ENCODE results near the gene ZNF511. TPM values are rescaled to one million over a fixed set of nuclear protein-coding genes. Genes with fewer than 3 reads are reported as not detected.

Gene ZNF511
- total RNA-seq, 2 experiments from 2014 or later, result 58.1 to 73.2 TPM

DNA sequence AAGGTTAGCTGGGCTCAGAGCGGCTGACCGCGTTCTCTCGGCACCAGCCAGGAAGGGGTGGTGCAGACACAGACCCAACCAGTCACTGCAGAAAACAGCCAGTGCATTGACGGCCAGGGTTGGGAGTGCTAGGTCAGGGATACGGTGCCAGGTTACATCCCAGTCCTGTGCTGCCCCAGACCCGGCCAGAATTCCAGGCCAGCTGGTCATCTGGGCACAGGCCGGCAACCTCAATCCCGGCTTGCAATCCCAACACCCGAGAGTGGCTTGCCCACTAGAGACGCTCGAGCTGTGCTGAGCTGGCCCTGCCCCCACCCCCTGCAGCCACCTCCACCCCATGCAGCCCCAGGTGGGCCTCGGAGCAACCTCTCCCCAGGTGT, 42.2 kb downstream of the ZNF511 start:
- Mint-ChIP-seq H3K27ac (no peak overlapping the region), H3K9me3 (ENCODE audit: low read depth) (no peaks in the 10 kb centered on the region), H3K27me3 (peaks cover 8% of the 10 kb centered on the region), H3K4me3 (no peak overlapping the region), H3K36me3 (ENCODE audit: low read depth) (peaks cover under 1% of the 10 kb centered on the region), H3K4me1 (peaks cover 5% of the 10 kb centered on the region)
- ChIA-PET POLR2A (no interaction called here), CTCF (no interaction called here)
- DNase-seq, result no peak
- intact Hi-C loops (cut with DNase I, micrococcal nuclease), result no loop called here
- no peak for ATAC-seq

DNA sequence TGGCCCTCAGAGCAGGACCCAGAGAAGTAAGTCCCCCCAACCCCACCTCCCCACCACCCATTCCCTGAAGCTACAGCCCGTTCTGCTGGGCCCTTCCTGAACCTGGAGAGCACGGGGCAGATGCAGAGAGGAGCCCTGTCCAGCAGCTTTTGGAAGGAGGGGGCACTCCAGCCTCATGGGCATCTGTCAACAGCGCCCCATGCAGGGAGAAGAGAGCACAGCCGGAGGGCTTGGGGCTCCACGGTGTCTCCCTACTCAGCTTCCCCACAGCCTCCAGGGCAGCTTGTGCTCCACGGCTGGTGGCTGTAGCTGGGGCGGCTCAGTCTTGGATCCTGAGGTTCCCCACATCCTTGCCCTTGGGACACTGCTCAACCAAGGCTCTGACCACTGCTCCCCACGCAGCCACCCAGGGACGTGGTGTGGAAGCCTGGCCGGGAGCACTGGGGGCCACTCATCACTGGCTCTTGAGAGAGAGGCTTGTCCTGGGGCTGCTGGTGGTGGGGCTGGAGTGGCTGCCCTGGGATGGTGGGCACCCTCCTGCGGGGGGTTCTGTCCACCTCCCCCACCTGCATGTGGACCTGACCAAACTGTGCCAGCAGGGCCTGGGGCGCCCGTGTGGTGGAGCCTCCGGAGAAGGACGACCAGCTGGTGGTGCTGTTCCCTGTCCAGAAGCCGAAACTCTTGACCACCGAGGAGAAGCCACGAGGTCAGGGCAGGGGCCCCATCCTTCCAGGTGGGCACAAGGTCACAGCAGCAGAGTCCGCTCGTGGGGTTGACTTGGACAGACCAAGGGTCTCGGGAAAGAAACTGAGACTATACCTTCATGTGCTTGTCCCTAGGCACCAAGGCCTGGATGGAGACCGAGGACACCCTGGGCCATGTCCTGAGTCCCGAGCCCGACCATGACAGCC, 42.9 kb downstream of the ZNF511 start:
- Mint-ChIP-seq H3K27me3 (peaks cover 4% of the 10 kb centered on the region), H3K36me3 (ENCODE audit: low read depth) (peaks cover 5% of the 10 kb centered on the region), H3K9me3 (ENCODE audit: low read depth) (no peaks in the 10 kb centered on the region), H3K4me1 (peaks cover 9% of the 10 kb centered on the region), H3K27ac (no peak overlapping the region), H3K4me3 (no peak overlapping the region)
- ChIA-PET POLR2A (no interaction called here), CTCF (no interaction called here)
- intact Hi-C loops (cut with DNase I, micrococcal nuclease), result no loop called here
- ATAC-seq (peak; percentile 14), DNase-seq (no peak)

DNA sequence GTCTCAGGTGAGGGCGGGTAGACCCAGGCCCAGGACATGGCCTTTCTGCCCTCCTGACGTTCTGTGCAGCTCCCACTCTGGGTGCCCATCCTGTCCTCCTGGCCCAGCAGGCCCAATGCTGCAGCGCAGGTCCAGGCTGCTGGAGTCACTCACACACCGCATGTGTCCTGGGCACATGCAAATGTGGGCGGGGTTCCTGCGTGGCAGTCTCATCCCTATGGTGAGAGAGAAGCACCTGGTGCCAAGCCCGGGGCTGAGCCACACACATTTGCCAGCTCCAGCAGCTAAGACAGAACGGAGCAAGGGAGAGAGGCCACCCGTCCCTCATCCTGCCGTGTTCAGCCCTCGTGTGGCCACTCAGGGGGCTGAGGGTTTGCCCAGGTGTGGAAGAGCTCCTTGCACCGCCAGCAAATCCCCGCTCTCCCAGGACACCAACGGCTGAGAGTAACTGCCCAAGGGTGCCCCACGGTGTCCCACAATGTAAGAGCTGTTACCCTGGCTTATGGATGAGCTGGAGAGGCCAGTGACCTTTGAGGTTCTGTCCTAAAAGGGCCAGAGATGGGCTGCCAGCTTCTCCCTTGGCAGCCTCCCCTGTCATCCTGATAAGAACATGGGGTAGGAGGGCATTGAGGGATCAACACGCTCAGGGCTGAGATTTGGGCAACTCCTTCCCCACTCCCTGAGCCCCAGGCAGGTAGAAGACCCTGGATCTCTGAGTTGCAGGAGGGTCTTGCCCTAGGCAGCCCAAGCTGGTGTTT, 44.7 kb downstream of the ZNF511 start:
- intact Hi-C loops (cut with DNase I, micrococcal nuclease), result no loop called here
- no peak for ATAC-seq
- POLR2A ChIA-PET, result interaction anchor here (0.9 kb wide), 1 partner anchor 8 kb away, joined by 3 read pairs; no protein-coding TSS in a partner anchor

DNA sequence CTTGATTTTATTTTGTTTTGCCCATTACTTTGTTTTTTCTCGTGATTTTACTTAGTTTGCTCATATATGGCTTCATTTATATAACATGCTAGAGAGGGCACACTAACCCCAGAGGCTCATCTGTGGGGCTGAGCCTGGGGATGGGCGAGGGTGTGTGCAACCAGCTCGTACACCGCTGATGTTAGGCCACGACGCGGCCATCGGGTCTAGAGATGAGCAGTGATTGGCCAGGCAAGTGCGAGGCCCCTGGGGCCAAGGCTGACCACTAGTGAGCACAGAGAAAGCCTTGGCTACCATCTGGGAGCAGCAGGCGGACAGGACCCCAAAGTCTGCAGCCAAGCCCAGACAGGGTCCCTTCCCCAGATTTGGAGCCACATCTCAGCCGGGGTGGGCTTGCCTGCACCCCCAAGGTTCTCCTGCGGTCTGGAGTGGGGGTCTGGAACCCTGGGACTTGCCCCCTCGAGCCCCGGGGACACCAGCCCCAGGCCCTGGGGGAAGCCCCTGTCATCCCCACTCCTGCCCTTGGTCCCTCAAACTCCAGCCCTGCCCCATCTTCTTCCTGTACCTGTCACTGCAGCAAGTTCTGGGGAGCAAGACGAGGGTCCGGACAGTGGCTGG, 45.4 kb downstream of the ZNF511 start:
- Mint-ChIP-seq H3K4me1 (peaks cover 6% of the 10 kb centered on the region), H3K4me3 (no peak overlapping the region), H3K27ac (no peak overlapping the region), H3K9me3 (ENCODE audit: low read depth) (no peaks in the 10 kb centered on the region), H3K27me3 (peaks cover 2% of the 10 kb centered on the region), H3K36me3 (ENCODE audit: low read depth) (peaks cover 5% of the 10 kb centered on the region)
- CTCF ChIA-PET, result interaction anchor here (0.7 to 1.4 kb wide), 2 partner anchors 9 to 24 kb away, joined by 3 read pairs; no protein-coding TSS in a partner anchor
- POLR2A ChIA-PET, result no interaction called here
- intact Hi-C loops (cut with DNase I, micrococcal nuclease), result no loop called here
- DNase-seq (no peak), ATAC-seq (no peak)

More for the DNA sequence above, 44.7 kb downstream of the ZNF511 start:
- peaks cover 5% of the 10 kb centered on the region for H3K36me3 Mint-ChIP-seq (ENCODE audit: low read depth)
- CTCF ChIA-PET, result interaction anchor here (0.7 to 1.4 kb wide), 2 partner anchors 9 to 24 kb away, joined by 3 read pairs; no protein-coding TSS in a partner anchor
- H3K27ac Mint-ChIP-seq, result no peak overlapping the region
- H3K4me1 Mint-ChIP-seq, result peaks cover 9% of the 10 kb centered on the region
- H3K27me3 Mint-ChIP-seq, result peaks cover 3% of the 10 kb centered on the region
- no peak overlapping the region for H3K4me3 Mint-ChIP-seq
- DNase-seq, result no peak
- H3K9me3 Mint-ChIP-seq (ENCODE audit: low read depth), result no peaks in the 10 kb centered on the region

DNA sequence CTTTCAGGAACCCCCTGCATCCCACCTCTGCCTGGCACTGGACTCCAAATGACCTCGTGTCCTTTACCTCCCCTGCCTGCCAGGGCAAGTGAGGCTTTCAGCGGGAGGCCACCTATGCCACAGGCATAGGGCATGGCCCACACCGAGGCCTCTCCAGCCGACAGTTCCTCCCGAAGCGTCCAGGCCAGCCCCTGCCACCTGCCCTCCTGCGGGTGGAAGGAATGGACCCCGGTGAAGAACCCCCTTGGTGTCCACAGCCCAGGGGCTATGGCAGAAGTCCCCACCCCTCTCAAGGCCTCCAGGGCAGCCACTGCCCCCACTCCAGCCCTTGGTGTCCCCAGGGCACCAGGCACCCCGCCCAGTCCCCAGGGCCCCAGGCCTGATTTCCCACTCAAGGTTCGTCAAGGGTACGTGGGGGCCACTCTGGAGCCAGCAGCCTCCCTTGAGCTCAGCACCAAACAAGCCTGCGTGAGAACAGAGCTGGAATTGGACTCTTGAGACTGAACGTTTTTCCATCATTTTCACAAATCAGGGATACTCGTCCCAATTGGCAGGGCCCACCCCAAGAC, 46.0 kb downstream of the ZNF511 start:
- Mint-ChIP-seq H3K4me3 (no peak overlapping the region), H3K4me1 (peaks cover 4% of the 10 kb centered on the region), H3K36me3 (ENCODE audit: low read depth) (peaks cover 5% of the 10 kb centered on the region), H3K27ac (no peak overlapping the region), H3K9me3 (ENCODE audit: low read depth) (no peaks in the 10 kb centered on the region), H3K27me3 (no peaks in the 10 kb centered on the region)
- ATAC-seq (no peak), DNase-seq (no peak)
- POLR2A ChIA-PET, result no interaction called here
- intact Hi-C loops (cut with DNase I, micrococcal nuclease), result loop anchor here (5.0 kb wide), 2 partner anchors 47 to 1047 kb away; partner anchors contain the start of genes STK32C (in 1 of the 2), TUBGCP2 (in 1 of the 2) and ZNF511 (in 1 of the 2)
- CTCF ChIA-PET, result interaction anchor here (0.7 kb wide), 1 partner anchor 26 kb away, joined by 3 read pairs; no protein-coding TSS in a partner anchor

DNA sequence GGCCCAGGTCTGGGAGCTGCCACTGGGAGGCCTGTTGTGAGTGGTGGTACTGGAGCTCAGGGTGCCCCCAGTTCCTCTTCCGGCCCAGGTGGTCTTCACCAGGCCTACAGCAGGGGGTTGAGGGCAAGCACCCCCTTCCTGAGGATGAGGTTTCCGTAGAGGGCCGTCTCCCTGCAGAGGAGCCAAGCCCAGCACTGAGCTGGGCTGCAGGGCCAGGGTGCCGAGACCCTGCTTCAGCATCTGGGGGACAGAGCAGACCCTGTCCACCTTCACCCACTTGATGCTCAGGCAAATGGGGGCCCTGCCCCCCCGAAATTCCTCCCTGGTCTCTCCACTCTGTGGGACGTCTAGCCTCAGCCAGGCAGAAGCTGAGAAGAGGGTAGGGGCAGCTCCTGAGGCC, 46.6 kb downstream of the ZNF511 start:
- Mint-ChIP-seq H3K4me3 (no peak overlapping the region), H3K27me3 (no peaks in the 10 kb centered on the region), H3K27ac (no peak overlapping the region), H3K36me3 (ENCODE audit: low read depth) (peaks cover 5% of the 10 kb centered on the region), H3K9me3 (ENCODE audit: low read depth) (no peaks in the 10 kb centered on the region), H3K4me1 (peaks cover 4% of the 10 kb centered on the region)
- intact Hi-C loops (cut with DNase I, micrococcal nuclease), result loop anchor here (5.0 kb wide), 2 partner anchors 48 to 1048 kb away; partner anchors contain the start of genes STK32C (in 1 of the 2), TUBGCP2 (in 1 of the 2) and ZNF511 (in 1 of the 2)
- ChIA-PET CTCF (interaction anchor here (0.7 kb wide), 1 partner anchor 26 kb away, joined by 3 read pairs; no protein-coding TSS in a partner anchor), POLR2A (no interaction called here)
- DNase-seq, result no peak
- no peak for ATAC-seq

DNA sequence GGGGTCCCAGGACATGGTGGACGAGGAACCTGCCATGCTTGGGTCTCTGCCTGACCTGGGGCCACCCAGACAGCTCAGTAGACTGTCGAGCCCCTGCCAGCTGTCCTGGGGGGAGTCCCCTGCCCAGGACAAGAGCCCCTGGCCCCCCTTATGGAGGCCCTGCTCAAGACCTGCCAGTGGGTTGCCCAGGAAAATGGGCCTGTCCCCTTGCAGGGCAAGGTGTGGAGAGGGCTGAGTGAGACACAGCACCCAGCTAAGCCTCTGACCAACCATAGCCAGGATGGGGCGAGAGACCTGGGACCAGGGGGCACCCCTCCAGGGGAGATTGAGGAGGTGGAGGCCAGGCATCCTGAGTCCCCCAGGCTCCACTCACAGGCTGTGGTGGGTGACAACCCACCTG, 47.3 kb downstream of the ZNF511 start:
- Mint-ChIP-seq H3K4me3 (peak overlapping the region; percentile 77), H3K4me1 (peaks cover 4% of the 10 kb centered on the region), H3K9me3 (ENCODE audit: low read depth) (no peaks in the 10 kb centered on the region), H3K27me3 (no peaks in the 10 kb centered on the region), H3K36me3 (ENCODE audit: low read depth) (peaks cover 5% of the 10 kb centered on the region), H3K27ac (no peak overlapping the region)
- DNase-seq (no peak), ATAC-seq (no peak)
- POLR2A ChIA-PET, result interaction anchor here (0.7 kb wide), 1 partner anchor 9 kb away, joined by 3 read pairs; the partner anchor contains the start of gene PRAP1
- intact Hi-C loops (cut with DNase I, micrococcal nuclease), result loop anchor here (2.0 to 5.0 kb wide), 3 partner anchors 49 to 1049 kb away; partner anchors contain the start of genes STK32C (in 1 of the 2), TUBGCP2 (in 1 of the 2) and ZNF511 (in 1 of the 2)
- CTCF ChIA-PET, result interaction anchor here (1.1 kb wide), 1 partner anchor 22 kb away, joined by 3 read pairs; no protein-coding TSS in a partner anchor

DNA sequence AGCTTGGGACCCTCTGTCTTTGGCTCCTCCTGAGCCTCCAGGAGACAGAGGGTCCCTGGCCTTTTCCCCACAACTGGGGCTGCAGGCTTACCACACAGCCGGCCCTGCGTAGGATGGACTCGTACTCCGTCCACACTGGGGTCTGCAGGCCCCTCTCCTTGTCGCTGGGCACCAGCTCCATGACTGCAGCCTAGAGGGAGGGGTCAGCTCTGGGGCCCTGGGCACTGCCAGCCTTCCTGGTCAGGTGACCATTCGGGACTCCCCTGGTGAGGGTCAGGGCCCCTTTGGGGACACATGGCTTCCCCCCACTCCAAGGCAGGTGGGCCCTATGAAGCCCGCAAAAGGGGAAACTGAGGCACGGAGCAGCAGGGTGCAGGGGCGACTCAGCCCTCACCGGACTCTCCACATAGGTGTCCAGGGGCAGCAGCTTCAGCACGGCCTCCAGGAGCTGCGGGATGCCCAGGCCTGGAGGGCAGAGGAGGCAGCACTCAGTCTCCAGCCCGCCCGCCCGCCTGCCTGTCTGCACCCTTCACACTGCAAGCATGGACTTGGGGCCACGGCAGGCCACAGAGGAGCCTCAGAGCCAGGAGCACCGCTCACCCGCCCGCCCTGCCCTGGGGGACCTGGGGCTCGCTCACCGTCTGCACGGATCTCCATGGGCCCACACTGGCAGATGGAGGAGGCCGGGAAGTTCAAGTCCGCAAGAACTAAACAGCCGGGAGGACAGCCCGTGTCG, 48.0 kb downstream of the ZNF511 start:
- DNase-seq, result peak; percentile 27
- intact Hi-C loops (cut with DNase I, micrococcal nuclease), result loop anchor here (1.0 to 5.0 kb wide), 7 partner anchors 21 to 1049 kb away; partner anchors contain the start of genes MTG1 (in 1 of the 2), STK32C (in 1 of the 2), TUBGCP2 (in 1 of the 2) and ZNF511 (in 1 of the 2)
- H3K27me3 Mint-ChIP-seq, result no peaks in the 10 kb centered on the region
- POLR2A ChIA-PET, result interaction anchor here (0.7 to 1.2 kb wide), 2 partner anchors 10 to 49 kb away, joined by 3 read pairs; partner anchors contain the start of gene PRAP1
- peak overlapping the region; percentile 60 for H3K27ac Mint-ChIP-seq
- no peak for ATAC-seq
- H3K9me3 Mint-ChIP-seq (ENCODE audit: low read depth), result no peaks in the 10 kb centered on the region
- H3K4me1 Mint-ChIP-seq, result peaks cover 7% of the 10 kb centered on the region
- CTCF ChIA-PET, result interaction anchor here (0.6 to 1.3 kb wide), 4 partner anchors 21 to 44 kb away, joined by 3 to 5 read pairs (median 3); no protein-coding TSS in a partner anchor
- peaks cover 7% of the 10 kb centered on the region for H3K36me3 Mint-ChIP-seq (ENCODE audit: low read depth)
- peak overlapping the region; percentile 77 for H3K4me3 Mint-ChIP-seq

DNA sequence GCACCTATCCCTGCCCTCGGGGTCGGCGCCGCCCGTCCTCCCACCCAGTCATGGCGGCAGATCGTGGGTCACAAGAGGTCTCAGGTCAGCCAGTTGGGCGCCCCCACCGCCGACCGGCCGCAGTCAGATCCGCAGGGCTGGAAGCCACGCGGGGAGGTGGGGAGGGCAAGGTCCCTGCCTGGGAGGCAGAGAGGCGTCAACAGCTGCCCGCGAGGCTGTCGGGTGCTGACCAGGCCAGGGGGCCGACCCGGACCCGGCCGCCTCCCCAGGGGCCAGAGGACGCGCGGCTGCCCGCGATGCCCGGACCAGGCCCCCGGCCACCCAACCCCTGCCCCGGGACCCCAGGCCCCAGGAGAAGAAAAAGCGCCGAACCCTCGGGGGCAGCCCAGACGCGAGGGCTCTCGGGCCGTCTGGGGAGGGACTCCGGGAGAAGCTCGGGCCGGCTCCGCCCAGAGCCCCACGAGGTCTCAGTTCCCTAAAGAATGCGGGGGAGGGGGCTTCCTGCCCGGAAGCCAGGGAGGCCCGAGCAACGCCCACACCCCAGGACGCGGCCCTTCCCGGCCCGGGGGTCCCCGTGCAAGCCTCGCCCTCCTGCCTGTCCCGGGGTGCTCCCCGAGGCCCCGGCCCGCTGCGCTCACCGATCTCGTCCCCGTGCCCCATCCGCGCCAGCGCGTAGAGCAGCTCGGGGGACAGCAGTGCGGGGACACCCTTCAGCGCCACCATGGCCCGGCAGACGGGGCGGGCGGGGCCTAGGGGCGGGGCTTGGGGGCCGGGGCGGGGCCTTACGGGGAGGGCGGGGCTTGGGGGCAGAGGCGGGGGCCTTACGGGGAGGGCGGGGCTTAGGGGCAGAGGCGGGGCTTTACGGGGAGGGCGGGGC, 48.8 kb downstream of the ZNF511 start, which contains the start of gene FUOM:
Gene FUOM (minus strand): TSS at position 735 of the 877 bp plus-strand sequence. CDS start 12 bp downstream, at position 723.
- DNase-seq, result peak; percentile 87
- intact Hi-C loops (cut with DNase I, micrococcal nuclease), result loop anchor here (1.0 to 5.0 kb wide), 13 partner anchors 15 to 1050 kb away; partner anchors contain the start of genes ECHS1 (in 2 of the 2), ADAM8 (in 1 of the 2), INPP5A (in 1 of the 2) and MTG1 (in 1 of the 2)
- CTCF ChIA-PET, result interaction anchor here (0.6 to 1.3 kb wide), 2 partner anchors 33 to 45 kb away, joined by 3 to 5 read pairs; no protein-coding TSS in a partner anchor
- POLR2A ChIA-PET, result interaction anchor here (0.6 to 1.2 kb wide), 2 partner anchors 50 to 81 kb away, joined by 3 to 4 read pairs; partner anchors contain the start of gene ADAM8
- no peaks in the 10 kb centered on the region for H3K27me3 Mint-ChIP-seq
- H3K4me1 Mint-ChIP-seq, result peaks cover 7% of the 10 kb centered on the region
- peak; percentile 92 for ATAC-seq
- peak within 1 kb of the TSS; percentile 60 for H3K27ac Mint-ChIP-seq
- peak within 1 kb of the TSS; percentile 77 for H3K4me3 Mint-ChIP-seq
- no peaks in the 10 kb centered on the region for H3K9me3 Mint-ChIP-seq (ENCODE audit: low read depth)
- H3K36me3 Mint-ChIP-seq (ENCODE audit: low read depth), result peaks cover 10% of the 10 kb centered on the region

Data from activated CD4-positive, alpha-beta T cell treated with anti-CD3 and anti-CD28 coated beads for 36 hours (primary cell).